Duodenal mucosa (tissue), 2 donors: Measurements from ENCODE around the gene SMC6.

ENCODE experiments used
- H3K27ac ChIP-seq: one replicate; pipeline ENCODE4 v1.7.0; 2013; ENCODE audit warnings: low read depth, low read length
- H3K27me3 ChIP-seq, 2 donors: one replicate each; pipeline ENCODE4 v1.7.0; 2013; ENCODE audit warnings: low read length in 2 of 2, control low read depth in 1 of 2; ENCODE audit not compliant: insufficient read depth in 2 of 2, control insufficient read depth in 1 of 2
- H3K36me3 ChIP-seq, 2 donors: one replicate each; pipeline ENCODE4 v1.7.0; 2013; ENCODE audit warnings: low read length in 2 of 2, control low read depth in 1 of 2; ENCODE audit not compliant: insufficient read depth in 2 of 2, control insufficient read depth in 1 of 2
- H3K4me1 ChIP-seq, 2 donors: one replicate each; pipeline ENCODE4 v1.7.0; 2013; ENCODE audit warnings: low read length in 2 of 2, control low read depth in 1 of 2; ENCODE audit not compliant: insufficient read depth in 2 of 2, control insufficient read depth in 1 of 2
- H3K4me3 ChIP-seq, 2 donors: one replicate each; pipeline ENCODE4 v1.7.0; 2013; ENCODE audit warnings: low read length in 2 of 2, low read depth in 1 of 2
- H3K9ac ChIP-seq, 2 donors: one replicate each; pipeline ENCODE4 v1.7.0; 2013; ENCODE audit warnings: low read length in 2 of 2, low read depth in 1 of 2
- H3K9me3 ChIP-seq, 2 donors: one replicate each; pipeline ENCODE4 v1.7.0; 2013; ENCODE audit warnings: low read length in 2 of 2, control low read depth in 1 of 2; ENCODE audit not compliant: control insufficient read depth in 1 of 2

Gene SMC6

GRCh38 chr2:17749753-17750438 lies 3.7 kb downstream of the SMC6 start:
- Histone ChIP-seq H3K27me3 (no peaks in the 10 kb centered on the region), H3K9me3 (no peaks in the 10 kb centered on the region), H3K4me1 (peaks cover 14 to 22% of the 10 kb centered on the region in 2 donors), H3K9ac (no peak overlapping the region), H3K27ac (no peak overlapping the region), H3K36me3 (no peaks in the 10 kb centered on the region), H3K4me3 (no peak overlapping the region)

GRCh38 chr2:17748745-17749144 lies 4.9 kb downstream of the SMC6 start:
- Histone ChIP-seq H3K36me3 (peaks cover 0 to 4% of the 10 kb centered on the region in 2 donors), H3K9ac (no peak overlapping the region), H3K27me3 (no peaks in the 10 kb centered on the region), H3K27ac (no peak overlapping the region), H3K4me3 (no peak overlapping the region), H3K9me3 (no peaks in the 10 kb centered on the region), H3K4me1 (peaks cover 8 to 16% of the 10 kb centered on the region in 2 donors)

DNA sequence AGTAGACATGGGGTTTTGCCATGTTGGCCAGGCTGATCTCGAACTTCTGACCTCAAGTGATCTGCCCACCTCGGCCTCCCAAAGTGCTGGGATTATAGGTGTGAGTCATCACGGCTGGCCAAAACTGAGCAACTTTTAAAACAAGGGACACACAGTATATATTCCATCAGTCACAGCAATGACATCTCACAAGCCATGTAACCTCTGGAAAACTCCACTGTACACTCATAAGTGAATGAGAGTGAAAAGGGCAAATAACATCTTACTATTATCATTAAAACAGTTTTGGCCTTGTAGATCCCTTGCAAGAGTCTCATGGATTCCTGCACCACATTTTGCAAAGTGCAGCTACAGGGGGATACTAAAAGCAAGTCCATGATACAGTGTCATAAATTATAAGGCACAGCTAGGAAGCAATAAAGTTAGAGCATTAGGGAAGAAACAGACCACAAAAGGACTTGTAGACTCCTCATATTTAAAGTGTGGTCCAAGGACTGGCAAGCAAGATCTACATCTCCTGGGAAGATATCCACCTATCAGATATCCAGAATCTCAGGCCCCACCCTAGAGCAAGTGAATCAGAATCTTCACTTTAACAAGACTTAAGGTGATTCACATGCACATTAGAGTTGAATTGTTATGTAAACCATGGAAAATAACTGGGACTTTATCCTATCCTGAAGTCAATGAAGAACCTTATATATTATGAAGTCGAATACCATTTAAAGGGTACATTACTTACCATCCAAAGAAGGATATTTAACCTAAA lies 5.7 kb downstream of the SMC6 start:
- Histone ChIP-seq H3K36me3 (peaks cover 3 to 6% of the 10 kb centered on the region in 2 donors), H3K9me3 (no peaks in the 10 kb centered on the region), H3K9ac (no peak overlapping the region), H3K27me3 (no peaks in the 10 kb centered on the region), H3K27ac (no peak overlapping the region), H3K4me1 (peaks cover 7 to 16% of the 10 kb centered on the region in 2 donors), H3K4me3 (no peak overlapping the region)

- peaks cover 15 to 33% of the 10 kb centered on the region in 2 donors for H3K36me3 ChIP-seq
- H3K9me3 ChIP-seq: no peaks in the 10 kb centered on the region
- no peak overlapping the region for H3K27ac ChIP-seq
These were observed 13.4 kb downstream of the SMC6 start for GRCh38 chr2:17740203-17740602.

GRCh38 chr2:17736989-17737388 lies 16.6 kb downstream of the SMC6 start:
- Histone ChIP-seq H3K4me3 (no peak overlapping the region), H3K36me3 (peaks cover 21 to 36% of the 10 kb centered on the region in 2 donors), H3K9me3 (no peaks in the 10 kb centered on the region), H3K27me3 (no peaks in the 10 kb centered on the region), H3K27ac (no peak overlapping the region), H3K4me1 (no peaks in the 10 kb centered on the region), H3K9ac (no peak overlapping the region)

More at GRCh38 chr2:17740203-17740602, 13.4 kb downstream of the SMC6 start:
- Histone ChIP-seq H3K4me3 (no peak overlapping the region), H3K27me3 (no peaks in the 10 kb centered on the region), H3K9ac (no peak overlapping the region), H3K4me1 (no peaks in the 10 kb centered on the region)

- no peaks in the 10 kb centered on the region for H3K9me3 ChIP-seq
- no peak overlapping the region for H3K27ac ChIP-seq
- no peak overlapping the region for H3K4me3 ChIP-seq
- H3K36me3 ChIP-seq: peaks cover 21 to 47% of the 10 kb centered on the region in 2 donors
- no peaks in the 10 kb centered on the region for H3K4me1 ChIP-seq
- no peak overlapping the region for H3K9ac ChIP-seq
- H3K27me3 ChIP-seq: no peaks in the 10 kb centered on the region
These were observed 17.7 kb downstream of the SMC6 start for GRCh38 chr2:17735864-17736263.

- peaks cover 21 to 47% of the 10 kb centered on the region in 2 donors for H3K36me3 ChIP-seq
- no peak overlapping the region for H3K9ac ChIP-seq
- H3K9me3 ChIP-seq: no peaks in the 10 kb centered on the region
- H3K27ac ChIP-seq: no peak overlapping the region
- no peaks in the 10 kb centered on the region for H3K4me1 ChIP-seq
- no peak overlapping the region for H3K4me3 ChIP-seq
- no peaks in the 10 kb centered on the region for H3K27me3 ChIP-seq
These were observed 20.0 kb downstream of the SMC6 start for GRCh38 chr2:17733599-17733998.

GRCh38 chr2:17729880-17730279 lies 23.7 kb downstream of the SMC6 start:
- Histone ChIP-seq H3K4me3 (no peak overlapping the region), H3K4me1 (no peaks in the 10 kb centered on the region), H3K36me3 (peaks cover 7 to 32% of the 10 kb centered on the region in 2 donors), H3K9ac (no peak overlapping the region), H3K9me3 (no peaks in the 10 kb centered on the region), H3K27me3 (no peaks in the 10 kb centered on the region), H3K27ac (no peak overlapping the region)

DNA sequence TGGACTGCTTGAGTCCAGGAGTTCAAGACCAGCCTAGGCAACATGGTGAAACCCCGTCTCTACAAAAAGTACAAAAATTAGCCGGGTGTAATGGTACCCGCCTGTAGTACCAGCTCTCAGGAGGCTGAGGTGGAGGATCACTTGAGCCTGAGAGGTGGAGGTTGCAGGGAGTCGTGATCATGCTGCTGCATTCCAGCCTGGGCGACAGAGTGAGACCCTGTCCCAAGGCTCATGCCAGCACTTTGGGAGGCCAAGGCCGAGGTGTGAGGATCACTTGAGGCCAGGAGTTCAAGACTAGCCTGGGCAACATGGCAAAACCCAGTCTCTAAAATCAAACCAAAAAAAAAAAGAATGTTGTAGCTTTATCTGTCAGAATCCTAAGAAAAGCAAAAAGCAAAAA lies 25.4 kb downstream of the SMC6 start:
- Histone ChIP-seq H3K9ac (no peak overlapping the region), H3K4me3 (no peak overlapping the region), H3K27me3 (no peaks in the 10 kb centered on the region), H3K27ac (no peak overlapping the region), H3K4me1 (no peaks in the 10 kb centered on the region), H3K36me3 (peaks cover 4 to 35% of the 10 kb centered on the region in 2 donors), H3K9me3 (no peaks in the 10 kb centered on the region)

DNA sequence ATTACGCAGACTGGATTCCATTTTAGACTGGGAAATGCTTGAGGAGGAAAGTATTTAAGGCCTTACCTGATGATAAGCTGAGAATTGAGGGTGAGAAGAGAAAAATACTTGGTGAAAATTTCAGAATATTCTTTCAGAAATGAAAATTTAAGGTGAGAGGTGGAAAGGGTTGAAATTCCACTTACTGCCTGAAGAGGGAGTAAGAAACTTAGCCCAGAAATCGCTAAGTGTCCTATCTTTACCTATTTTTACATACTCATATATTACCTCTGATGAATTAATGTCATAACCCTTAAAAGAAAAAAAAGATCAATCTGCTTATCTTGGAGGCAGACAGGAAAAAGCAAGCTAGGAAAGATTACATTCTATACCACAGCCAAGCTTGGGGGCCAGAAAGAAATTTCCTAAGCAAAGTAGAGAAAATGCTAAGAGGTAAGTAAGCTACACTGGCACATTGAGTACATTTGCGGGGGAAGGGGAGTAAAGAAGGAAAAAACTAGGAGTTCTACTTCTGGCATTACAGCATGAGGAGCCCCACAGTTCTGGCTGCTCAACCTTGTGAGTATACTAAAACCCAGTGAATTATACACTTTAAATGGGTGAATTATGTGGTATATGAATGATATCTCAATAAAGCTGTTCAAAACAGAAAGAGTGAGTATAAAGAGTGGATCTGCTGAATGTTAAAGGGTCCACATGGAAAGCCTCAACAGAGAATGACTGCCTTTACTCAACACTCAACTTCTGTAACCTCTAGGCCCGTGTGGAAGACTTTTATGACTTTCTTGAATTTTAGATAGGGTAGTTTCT lies 33.8 kb downstream of the SMC6 start:
- Histone ChIP-seq H3K4me1 (no peaks in the 10 kb centered on the region), H3K27ac (no peak overlapping the region), H3K36me3 (peaks cover 26 to 38% of the 10 kb centered on the region in 2 donors), H3K4me3 (no peak overlapping the region), H3K27me3 (no peaks in the 10 kb centered on the region), H3K9ac (no peak overlapping the region), H3K9me3 (no peaks in the 10 kb centered on the region)
